ENCODE measurements around the gene PARP3. TPM values are rescaled to one million over a fixed set of nuclear protein-coding genes. Genes with fewer than 3 reads are reported as not detected.

PARP3 gene
- total and polyA plus RNA-seq, 9 of the 15 experiments (the other 6 are each of a cell fraction or from before 2014, with no cell fraction given), result 0.46 to 6.6 (median 4.5) TPM

- no peak for FAIRE-seq
- Histone ChIP-seq H3K9me3 (replicated peaks; ENCODE audit: control insufficient read depth, insufficient read depth, low read depth, low read length) (no peaks in the 10 kb centered on the region), H3K36me3 (ENCODE audit: control insufficient read depth, insufficient read depth, low read length) (peaks cover 38% of the 10 kb centered on the region; the same call in 2 of the 3 replicates), H3K4me1 (replicated peaks in 1 of 2; ENCODE audit: control insufficient read depth in 2 of 2, insufficient read depth in 2 of 2, low read length in 2 of 2) (no peaks in the 10 kb centered on the region; a peak in 1 of 5 replicates), H3K4me2 (ENCODE audit: insufficient read depth, low read length) (no peak overlapping the region), H3K27ac (ENCODE audit: extremely low read depth, low read depth, low read length) (no peak overlapping the region), H3K27me3 (ENCODE audit: control insufficient read depth in 2 of 2, insufficient read depth in 2 of 2, low read length in 2 of 2) (no peaks in the 10 kb centered on the region), H2AFZ (ENCODE audit: low read depth, low read length) (no peak overlapping the region), H3K4me3 (no peak overlapping the region), H3K9me1 (ENCODE audit: control insufficient read depth, insufficient read depth, low read length) (no peaks in the 10 kb centered on the region), H3K9ac (ENCODE audit: insufficient read depth in 1 of 2, low read depth in 2 of 2, low read length in 2 of 2) (no peak overlapping the region), H3K79me2 (ENCODE audit: control insufficient read depth, insufficient read depth, low read length) (no peaks in the 10 kb centered on the region), H4K20me1 (replicated peaks; ENCODE audit: control insufficient read depth, insufficient read depth, low read length) (no peaks in the 10 kb centered on the region)
- ChIA-PET CTCF (ENCODE audit: low intra/inter-chr PET ratio) (no interaction called here), POLR2A (interaction anchor here (0.9 to 1.4 kb wide), 2 partner anchors 42 to 67 kb away, joined by 3 to 4 read pairs; partner anchors contain the start of gene ABHD14B)
- 75% methylated on average over 5 of the region's 6 CpGs for WGBS (ENCODE audit: insufficient coverage, low coverage, missing lambda C conversion rate)
- BruUV-seq (replicated peaks), result no TSS peak
- no peak for DNase-seq (ENCODE audit: extremely low read depth in 1 of 4, low spot score in 3 of 4)
- in situ Hi-C loops (cut with MboI), result no loop called here
- intact Hi-C loops (cut with micrococcal nuclease), result no loop called here
- no peak for ATAC-seq
- TF ChIP-seq POLR2AphosphoS2 (IDR thresholded peaks at IDR 0.05; ENCODE audit: low read length) (no peak), RBM17 (IDR thresholded peaks at IDR 0.05; ENCODE audit: borderline replicate concordance, low read depth, low read length) (no peak), POLR2B (IDR thresholded peaks at IDR 0.05; ENCODE audit: low read depth, partially characterized antibody) (no peak), ZNF431 (CRISPR knock-in tag; IDR thresholded peaks at IDR 0.05) (no peak), CUX1 (CRISPR knock-in tag; IDR thresholded peaks at IDR 0.05) (no peak), ASH1L (IDR thresholded peaks at IDR 0.05; ENCODE audit: borderline replicate concordance, low read depth, partially characterized antibody) (no peak), ZNF778 (CRISPR knock-in tag; IDR thresholded peaks at IDR 0.05) (no peak), CEBPZ (IDR thresholded peaks at IDR 0.05; ENCODE audit: borderline replicate concordance, low read depth, low read length) (no peak), SPI1 (IDR thresholded peaks at IDR 0.05; ENCODE audit: borderline replicate concordance, low read depth, low read length) (no peak)
These were observed 10.4 kb upstream of the PARP3 start for GRCh38 chr3:51931756-51932155.
